ENCODE data around the gene SNCG.

- TF ChIP-seq EGR1 (IDR thresholded peaks at IDR 0.05; ENCODE audit: low read depth) (no peak), POLR2AphosphoS5 (IDR thresholded peaks at IDR 0.05; ENCODE audit: low read depth, low read length) (no peak), CTCF (IDR thresholded peaks at IDR 0.05 in 2 of 3, conservative IDR thresholded peaks at IDR 0.05 in 1 of 3; ENCODE audit: borderline replicate concordance in 1 of 3, insufficient read depth in 1 of 3, low read depth in 2 of 3, low read length in 2 of 3) (no peak), POLR2A (IDR thresholded peaks at IDR 0.05; ENCODE audit: borderline replicate concordance, extremely low read depth, insufficient read depth, insufficient read length) (no peak), EZH2phosphoT487 (IDR thresholded peaks at IDR 0.05; ENCODE audit: borderline replicate concordance) (no peak), RAD21 (IDR thresholded peaks at IDR 0.05; ENCODE audit: low read depth) (no peak), SP1 (IDR thresholded peaks at IDR 0.05; ENCODE audit: low read depth) (no peak), SIN3A (IDR thresholded peaks at IDR 0.05; ENCODE audit: low read depth) (no peak)
Observed at GRCh38 chr10:86963341-86963919, 5.0 kb downstream of the SNCG start.

Data from HCT116 (cell line).